ENCODE data around the gene PKD2. TPM values are rescaled to one million over a fixed set of nuclear protein-coding genes. Genes with fewer than 3 reads are reported as not detected.

Gene PKD2
- total RNA-seq, 1 experiment from 2014 or later = 38.4 TPM

DNA sequence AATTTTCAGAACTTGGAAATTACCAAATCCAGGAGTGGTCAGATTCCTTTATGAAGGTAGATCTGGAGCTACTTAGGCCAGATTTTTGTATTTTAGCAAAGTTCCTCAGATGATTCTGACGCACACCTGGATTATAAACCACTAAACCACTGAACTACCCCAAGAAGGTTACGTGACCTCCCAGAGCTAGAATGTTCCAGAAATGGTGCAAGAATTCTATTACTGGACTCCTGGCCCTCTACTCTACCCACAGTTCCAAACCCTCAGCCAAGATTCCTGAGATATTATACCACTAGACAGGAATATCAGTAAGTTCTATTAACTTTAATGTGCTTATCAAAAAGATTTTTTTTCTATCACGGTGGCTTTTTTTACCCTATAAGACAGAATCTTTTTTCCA lies 83.9 kb downstream of the PKD2 start:
- no peaks in the 10 kb centered on the region for H3K79me2 ChIP-seq (ENCODE audit: insufficient read depth, low read length)
- DNase-seq = no peak
- no peak overlapping the region for H2BK12ac ChIP-seq (ENCODE audit: insufficient read length, low read depth, low read length)
- no peak overlapping the region for H2AFZ ChIP-seq (ENCODE audit: low read length)
- Mint-ChIP-seq H3K4me1 (peaks cover 4 to 7% of the 10 kb centered on the region in 2 experiments), H3K9me3 (no peaks in the 10 kb centered on the region), H3K36me3 (ENCODE audit: insufficient read depth in 1 of 3, low read depth in 3 of 3) (no peaks in the 10 kb centered on the region), H3K27ac (no peak overlapping the region), H3K4me3 (no peak overlapping the region), H3K27me3 (ENCODE audit: low read depth) (no peaks in the 10 kb centered on the region)
- no peak overlapping the region for H3K18ac ChIP-seq (ENCODE audit: insufficient read length, low read depth, low read length)
- no peaks in the 10 kb centered on the region for H3K79me1 ChIP-seq (ENCODE audit: insufficient read depth, low read depth, low read length, poor library complexity, severe bottlenecking)
- H4K20me1 ChIP-seq (ENCODE audit: control insufficient read depth, insufficient read depth, insufficient read length) = no peaks in the 10 kb centered on the region
- H3T11ph ChIP-seq (ENCODE audit: low read length) = no peak overlapping the region
- no peaks in the 10 kb centered on the region for H3K23me2 ChIP-seq (ENCODE audit: insufficient read length, low read depth, low read length, poor library complexity, severe bottlenecking)
- H2BK20ac ChIP-seq (ENCODE audit: low read depth, low read length, poor library complexity, severe bottlenecking) = no peak overlapping the region
- no peak overlapping the region for H3K56ac ChIP-seq (ENCODE audit: insufficient read length, low read depth, low read length)
- H3K4me1 ChIP-seq (ENCODE audit: insufficient read depth, low read length) = no peaks in the 10 kb centered on the region
- H2AK5ac ChIP-seq (ENCODE audit: insufficient read length, low read length) = no peak overlapping the region
- no peak overlapping the region for H2BK15ac ChIP-seq (ENCODE audit: low read depth, low read length)
- H3K9ac ChIP-seq (ENCODE audit: extremely low read depth, insufficient read length, low read length) = no peak overlapping the region
- H4K91ac ChIP-seq (ENCODE audit: insufficient read length, low read depth, low read length) = no peak overlapping the region
- no peak overlapping the region for H3K4me2 ChIP-seq (ENCODE audit: insufficient read depth, insufficient read length, low read length)
- no peak overlapping the region for H2BK120ac ChIP-seq (ENCODE audit: low read depth, low read length, poor library complexity, severe bottlenecking)
- no peaks in the 10 kb centered on the region for H3K9me3 ChIP-seq (ENCODE audit: control insufficient read depth, low read depth, low read length)
- no peak overlapping the region for H2BK5ac ChIP-seq (ENCODE audit: insufficient read length, low read length)
- no peaks in the 10 kb centered on the region for H3K27me3 ChIP-seq (ENCODE audit: insufficient read depth, low read length)
- H3K23ac ChIP-seq (ENCODE audit: insufficient read length, low read depth, low read length) = no peak overlapping the region
- no peak overlapping the region for H4K8ac ChIP-seq (replicated peaks; ENCODE audit: insufficient read length, low read depth, low read length)
- TF ChIP-seq, protein P1, sequence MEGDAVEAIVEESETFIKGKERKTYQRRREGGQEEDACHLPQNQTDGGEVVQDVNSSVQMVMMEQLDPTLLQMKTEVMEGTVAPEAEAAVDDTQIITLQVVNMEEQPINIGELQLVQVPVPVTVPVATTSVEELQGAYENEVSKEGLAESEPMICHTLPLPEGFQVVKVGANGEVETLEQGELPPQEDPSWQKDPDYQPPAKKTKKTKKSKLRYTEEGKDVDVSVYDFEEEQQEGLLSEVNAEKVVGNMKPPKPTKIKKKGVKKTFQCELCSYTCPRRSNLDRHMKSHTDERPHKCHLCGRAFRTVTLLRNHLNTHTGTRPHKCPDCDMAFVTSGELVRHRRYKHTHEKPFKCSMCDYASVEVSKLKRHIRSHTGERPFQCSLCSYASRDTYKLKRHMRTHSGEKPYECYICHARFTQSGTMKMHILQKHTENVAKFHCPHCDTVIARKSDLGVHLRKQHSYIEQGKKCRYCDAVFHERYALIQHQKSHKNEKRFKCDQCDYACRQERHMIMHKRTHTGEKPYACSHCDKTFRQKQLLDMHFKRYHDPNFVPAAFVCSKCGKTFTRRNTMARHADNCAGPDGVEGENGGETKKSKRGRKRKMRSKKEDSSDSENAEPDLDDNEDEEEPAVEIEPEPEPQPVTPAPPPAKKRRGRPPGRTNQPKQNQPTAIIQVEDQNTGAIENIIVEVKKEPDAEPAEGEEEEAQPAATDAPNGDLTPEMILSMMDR (conservative IDR thresholded peaks at IDR 0.05) = no peak
- WGBS (ENCODE audit: extremely low coverage, insufficient read length, low lambda C conversion rate) = no CpG with 5 or more reads among the region's 3 CpGs
- no peak overlapping the region for H3K4ac ChIP-seq (ENCODE audit: low read depth, low read length)
- H3K27ac ChIP-seq (ENCODE audit: insufficient read length, low read depth, low read length) = no peak overlapping the region
- no peak overlapping the region for H4K5ac ChIP-seq (ENCODE audit: insufficient read length, low read depth, low read length)
- no peak overlapping the region for H3K14ac ChIP-seq (ENCODE audit: insufficient read depth, low read length)
